HG02970 (cell line): Measurements from ENCODE around the gene CRTC2.
A peak's percentile ranks its signal among the peaks of the same experiment; 100 is the strongest.
"Not testable (repeated sequence)": the region's sequence is repeated elsewhere in the genome, so short reads cannot be mapped to it uniquely, and the experiment has no call there.

Source experiments
- ATAC-seq: cut with Tn5 transposase; IDR thresholded peaks from one replicate; pipeline ENCODE4 v1.9.1; 2021; ENCODE audit warnings: mild to moderate bottlenecking, moderate library complexity, moderate number of reproducible peaks; ENCODE audit not compliant: unreplicated experiment, low FRiP score

The CRTC2 gene

GRCh38 chr1:153933430-153933829, 25.0 kb downstream of the CRTC2 start:
- ATAC-seq = no peak

- ATAC-seq = no peak
Observed at GRCh38 chr1:153932156-153933131, 26.0 kb downstream of the CRTC2 start.

DNA sequence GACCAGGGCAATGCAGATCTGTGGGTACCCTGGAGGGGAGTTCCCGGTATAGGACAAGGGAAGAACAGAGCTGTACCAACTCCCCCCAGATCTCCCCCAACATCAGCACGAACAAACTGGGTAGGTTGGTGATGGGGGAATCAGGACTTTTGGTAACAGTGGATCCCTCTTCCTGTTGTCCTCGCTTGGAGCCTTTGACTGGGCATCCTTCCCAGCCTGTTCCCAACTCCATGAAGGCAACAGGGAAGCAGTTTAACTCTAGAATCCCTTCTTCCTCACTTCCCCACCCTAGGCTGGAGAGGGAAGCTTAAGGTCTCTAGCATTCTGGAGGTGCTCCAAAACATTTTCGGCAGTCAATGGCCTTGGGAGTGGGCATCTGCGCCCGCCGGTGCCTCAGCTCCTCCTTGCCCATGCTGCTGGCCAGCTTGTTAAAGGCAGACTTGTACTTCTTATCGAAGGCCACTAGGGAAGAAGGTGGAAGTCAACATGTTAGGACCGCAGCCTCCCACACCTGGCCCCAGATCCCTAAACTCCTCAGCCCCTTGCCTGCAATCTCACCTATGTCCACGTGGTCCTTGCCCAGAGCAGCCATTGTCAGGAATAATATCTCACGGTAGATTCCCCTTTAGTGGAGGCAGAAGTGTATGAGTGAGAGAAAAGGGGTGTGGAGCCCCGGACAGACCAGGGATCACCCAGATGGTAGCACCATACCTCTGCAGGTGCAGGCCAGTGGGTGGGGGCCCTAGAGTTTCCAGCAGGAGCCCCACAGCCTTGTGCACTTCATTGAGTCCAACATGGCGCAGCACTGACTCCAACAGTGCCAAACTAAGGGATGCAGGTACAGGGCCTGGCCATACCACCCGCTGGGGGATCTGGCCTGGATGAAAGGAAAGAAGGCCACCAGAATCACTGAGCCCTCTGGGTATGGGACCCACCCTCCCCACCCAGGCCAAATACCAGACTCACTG, 28.1 kb downstream of the CRTC2 start:
- ATAC-seq = no peak

DNA sequence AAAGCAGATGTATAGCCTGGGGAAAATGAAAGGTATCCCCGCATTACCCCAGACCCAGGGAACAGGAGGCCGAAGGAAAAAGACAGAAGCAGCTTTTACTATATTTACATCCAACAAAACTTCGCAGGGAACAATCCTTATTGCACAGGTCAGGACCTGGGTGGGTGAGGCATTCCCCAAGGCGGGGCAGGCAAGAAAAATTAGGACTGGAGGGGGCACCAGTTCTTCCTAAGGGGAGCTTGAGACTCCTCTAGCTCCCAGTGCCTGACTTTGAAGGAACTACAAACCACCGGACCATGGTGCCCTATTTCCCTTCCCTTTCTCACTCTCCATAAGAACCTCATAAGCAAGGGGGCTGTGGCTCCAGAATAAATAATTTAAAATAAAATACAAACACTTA, 29.0 kb downstream of the CRTC2 start:
- no peak for ATAC-seq

DNA sequence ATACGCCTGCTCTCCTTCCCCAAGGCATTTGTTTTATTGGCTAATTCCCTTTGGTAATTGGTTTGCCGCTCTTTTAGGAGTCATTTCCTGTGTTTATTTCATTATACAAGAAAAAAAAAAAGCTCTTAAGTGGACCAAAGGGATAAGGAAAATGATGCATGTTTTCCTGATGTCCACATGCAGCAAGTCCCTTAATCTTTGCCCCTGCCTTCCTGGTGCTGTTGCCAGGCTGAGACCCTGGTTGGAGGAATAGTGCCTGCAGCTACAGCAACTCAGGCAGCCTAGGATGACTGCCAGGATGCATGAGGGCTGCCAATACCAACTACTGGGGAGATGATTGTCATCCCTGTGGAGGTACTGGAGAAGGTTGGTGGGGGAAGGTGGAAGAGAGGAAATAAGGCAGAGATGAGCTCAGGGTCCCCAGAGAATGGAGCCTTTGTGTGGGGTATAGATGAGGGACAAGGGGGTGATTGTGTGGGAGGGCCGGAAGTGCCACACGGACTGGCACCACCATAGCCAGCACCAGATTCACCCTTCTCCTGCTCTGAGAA, 29.5 kb downstream of the CRTC2 start:
- no peak for ATAC-seq

DNA sequence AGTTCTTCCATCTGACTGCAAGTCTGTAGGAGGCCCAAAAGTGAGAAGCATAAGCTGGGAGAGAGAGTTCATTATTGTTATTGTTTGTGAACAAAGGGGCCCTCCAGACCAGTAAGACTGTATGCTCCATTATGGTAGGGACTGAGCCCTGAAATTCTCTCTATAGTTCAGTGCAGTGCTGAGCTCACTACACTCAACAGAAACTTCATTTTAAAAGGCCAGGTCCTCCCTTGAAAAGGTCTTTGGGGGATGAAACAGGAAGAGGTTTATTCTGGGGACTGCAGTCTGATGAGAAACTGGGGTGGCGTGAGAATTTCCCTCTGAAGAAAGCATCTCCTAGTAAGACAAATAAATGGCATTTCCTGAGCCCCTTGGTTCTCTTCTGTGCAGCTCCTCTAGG, 30.2 kb downstream of the CRTC2 start:
- no peak for ATAC-seq

DNA sequence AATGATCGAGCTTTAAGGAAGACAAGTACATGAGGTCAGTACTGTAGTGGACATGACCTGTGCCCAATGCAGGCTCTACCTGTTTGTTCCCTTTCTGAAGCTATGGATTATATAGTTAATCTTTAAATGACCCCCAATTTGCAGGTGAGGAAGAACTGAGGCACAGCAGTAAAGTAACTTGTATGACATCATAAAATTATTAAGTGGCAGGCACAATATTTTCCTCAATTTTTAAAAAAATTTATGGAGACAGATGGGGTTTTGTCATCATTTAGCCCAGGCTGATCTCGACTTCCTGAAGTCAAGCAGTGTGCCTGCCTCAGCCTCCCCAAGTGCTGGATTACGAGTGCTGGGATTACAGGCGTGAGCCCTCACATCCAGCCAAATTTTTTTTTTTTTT, 32.0 kb downstream of the CRTC2 start:
- no peak for ATAC-seq

DNA sequence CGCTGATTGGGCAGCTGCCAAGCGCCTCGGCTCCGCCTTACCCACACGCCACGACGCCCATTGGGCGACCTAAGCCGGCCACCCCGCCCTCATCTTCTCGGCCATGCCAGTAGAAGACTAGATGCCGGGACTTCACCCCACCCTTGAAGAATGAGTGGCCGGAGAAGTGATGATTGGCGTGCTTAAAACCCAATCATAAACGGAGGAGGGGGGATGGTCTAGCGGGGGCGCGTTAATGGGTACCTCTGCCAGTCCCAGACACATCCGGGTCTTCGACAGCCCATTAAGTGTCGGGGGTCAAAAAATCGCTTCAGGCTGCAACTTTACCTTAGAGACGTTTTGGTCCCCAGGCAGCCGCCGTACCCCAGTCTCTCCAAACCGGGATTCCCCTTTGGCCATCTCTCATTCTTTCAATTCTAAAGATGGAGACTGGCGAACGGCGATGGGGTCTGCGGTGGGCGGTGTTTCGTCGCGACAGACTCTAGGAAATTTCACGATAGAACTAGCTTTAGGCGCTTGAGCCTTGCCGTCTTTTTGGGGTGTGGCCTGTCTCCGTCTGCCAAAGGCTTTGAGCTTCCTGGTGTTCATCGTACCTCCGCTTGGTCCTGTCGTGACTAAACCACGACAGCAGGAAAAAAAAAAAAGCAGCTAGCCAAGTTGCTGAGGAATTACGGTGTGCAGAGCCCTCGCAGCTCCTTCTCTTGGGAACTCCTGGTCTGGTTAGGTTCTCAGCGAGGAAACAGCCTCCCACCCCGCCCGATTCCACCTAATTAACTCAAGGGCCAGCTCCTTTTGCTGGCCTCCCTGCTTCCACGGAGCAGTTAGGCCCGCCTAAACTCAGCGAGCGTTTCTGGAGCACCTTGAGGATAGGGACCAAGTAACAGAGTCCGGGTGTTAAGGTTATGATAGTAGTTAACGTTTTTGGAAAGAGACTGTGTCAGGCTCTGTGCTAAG, 35.2 kb downstream of the CRTC2 start, which contains the start of gene GATAD2B:
TSS of gene GATAD2B (minus strand) at position 1 of the 954 bp plus-strand sequence. CDS start 94,625 bp downstream, outside the sequence.
- ATAC-seq = peak; percentile 94

DNA sequence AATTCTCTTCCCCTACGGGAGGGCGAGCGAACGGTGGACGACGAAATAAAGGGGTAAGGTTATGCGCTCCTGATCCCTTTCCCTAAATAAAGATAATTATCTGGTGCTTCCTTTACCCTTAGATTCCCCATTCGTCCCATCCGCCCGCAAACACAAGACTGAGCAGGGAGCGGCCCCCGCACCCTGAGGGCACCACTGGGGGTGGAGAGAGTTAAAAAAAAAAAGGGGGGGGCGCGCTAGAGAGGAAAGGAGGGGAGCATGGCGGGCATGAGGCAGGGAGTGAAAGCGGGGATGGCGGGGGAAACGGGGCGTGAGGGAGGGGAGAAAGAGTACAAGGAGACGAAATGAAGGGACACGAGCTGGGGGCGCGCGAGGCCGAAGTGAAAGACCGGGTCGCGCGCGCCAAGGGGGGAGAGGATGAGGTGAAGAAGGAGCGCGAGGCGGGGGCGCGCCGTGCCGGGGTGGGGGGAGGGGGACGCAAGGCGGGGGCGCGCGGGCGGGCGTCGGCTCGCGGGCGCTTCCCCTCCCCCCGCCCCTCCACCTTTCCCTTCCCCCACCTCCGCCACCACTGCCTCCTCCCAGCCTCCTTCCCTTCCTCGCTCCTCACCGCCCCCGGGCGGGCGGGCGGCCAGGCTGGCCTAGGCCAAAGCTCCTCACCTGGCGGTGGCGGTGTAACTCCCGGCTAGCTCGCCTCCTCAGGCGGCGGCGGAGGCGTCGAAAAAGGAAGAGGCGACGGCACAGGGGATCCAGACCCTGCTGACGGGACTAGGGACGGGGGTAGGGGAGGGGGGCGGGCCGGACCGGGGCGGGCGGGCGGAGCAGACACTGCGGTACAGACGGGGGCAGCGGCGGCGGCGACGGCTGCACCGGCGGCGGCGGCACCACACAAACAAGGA, 36.1 kb downstream of the CRTC2 start:
- ATAC-seq = peak; percentile 18

DNA sequence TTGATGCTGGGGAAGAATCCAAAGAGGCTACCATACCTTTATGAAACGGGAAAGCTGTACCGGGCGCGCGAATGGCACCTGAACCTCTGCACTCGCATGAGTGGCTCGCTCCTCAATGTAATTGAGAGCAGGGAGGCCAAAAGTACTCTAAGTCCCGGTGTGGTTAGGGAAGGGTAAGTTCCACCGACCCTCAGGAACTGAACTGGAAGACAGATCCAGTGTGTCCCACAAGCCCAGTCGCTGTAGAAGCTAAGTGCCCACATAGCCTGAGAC, 36.7 kb downstream of the CRTC2 start:
- no peak for ATAC-seq

GRCh38 chr1:153921080-153921802, 37.2 kb downstream of the CRTC2 start:
- ATAC-seq = no peak

DNA sequence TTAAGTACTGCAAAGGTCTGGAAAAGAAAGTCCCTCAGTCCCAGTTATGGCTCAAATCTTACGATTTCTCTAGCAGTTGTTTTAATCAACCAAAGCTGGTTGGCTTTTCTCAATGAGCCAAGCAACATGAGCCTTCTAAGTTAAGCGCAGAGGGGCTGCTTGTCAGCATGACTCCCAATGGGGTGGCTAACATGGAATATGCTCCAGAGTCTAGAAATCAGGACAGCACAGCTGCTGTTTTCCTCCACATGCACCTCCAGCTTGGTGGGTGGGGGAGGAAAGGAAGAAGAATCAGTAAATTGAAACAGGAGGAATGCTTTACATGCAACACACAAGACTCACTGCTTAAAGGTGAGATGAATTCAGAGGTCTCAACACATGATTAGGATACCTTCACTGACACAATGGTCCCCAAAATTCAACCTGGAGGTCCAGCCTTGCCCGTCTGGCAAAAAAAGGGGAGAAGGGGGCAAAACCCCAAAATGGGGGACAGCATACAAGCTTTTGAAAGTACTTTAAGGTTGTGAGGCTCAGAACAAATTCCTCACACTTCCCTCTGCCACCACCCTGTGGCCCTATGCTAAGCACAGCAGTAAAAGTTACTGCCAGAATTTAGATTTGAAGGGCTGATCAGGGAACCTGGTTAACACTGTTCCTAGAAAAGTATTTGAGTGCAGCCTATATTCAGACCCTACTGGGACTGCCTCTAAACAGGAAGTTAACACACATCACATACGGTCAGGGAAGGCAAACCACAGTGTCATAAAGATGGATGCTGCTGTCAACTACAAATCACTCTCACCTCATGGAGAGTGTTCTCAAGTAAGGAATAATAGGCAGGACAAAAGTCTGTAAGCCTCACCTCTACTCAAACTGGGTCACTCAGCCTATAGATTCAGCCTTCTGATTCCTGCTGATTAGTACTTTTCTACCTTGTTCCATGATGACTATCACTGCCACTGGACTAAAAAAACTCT, 38.2 kb downstream of the CRTC2 start:
- ATAC-seq = no peak

DNA sequence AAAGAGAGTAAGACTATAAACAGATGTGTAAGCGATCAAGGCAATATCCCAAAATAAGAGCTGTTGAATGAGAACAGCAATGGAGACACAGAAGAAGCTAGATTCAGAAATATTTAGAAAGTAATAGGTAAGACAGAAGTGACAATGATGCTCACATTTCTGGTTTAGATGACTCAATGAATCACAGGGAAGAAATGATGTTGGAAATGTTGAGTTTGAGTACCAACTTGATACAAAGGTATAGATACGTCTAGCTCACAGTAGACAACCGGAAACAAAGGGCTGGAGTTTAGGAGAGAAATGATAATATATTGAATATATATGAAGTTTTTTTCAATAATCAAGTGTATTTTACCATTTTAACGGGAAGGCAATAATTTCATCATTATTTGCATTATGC, 42.1 kb downstream of the CRTC2 start:
- no peak for ATAC-seq

- ATAC-seq = no peak
Observed at GRCh38 chr1:153912349-153912748, 46.1 kb downstream of the CRTC2 start.

DNA sequence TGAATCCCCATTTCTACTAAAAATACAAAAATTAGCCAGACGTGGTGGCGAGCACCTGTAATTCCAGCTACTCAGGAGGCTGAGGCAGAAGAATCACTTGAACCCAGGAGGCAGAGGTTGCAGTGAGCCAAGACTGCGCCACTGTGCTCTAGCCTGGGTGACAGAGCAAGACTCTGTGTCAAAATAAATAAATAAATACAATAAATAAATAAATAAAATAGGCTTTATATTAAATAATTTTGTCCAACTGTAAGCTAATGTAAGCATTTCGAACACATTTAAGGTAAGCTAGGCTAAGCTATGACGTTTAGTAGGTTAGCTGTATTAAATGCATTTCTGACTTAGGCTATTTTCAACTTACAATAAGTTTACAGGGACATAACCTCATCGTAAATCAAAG, 47.9 kb downstream of the CRTC2 start:
- not testable (repeated sequence) for ATAC-seq

- ATAC-seq = no peak
Observed at GRCh38 chr1:153908071-153908470, 50.3 kb downstream of the CRTC2 start.

DNA sequence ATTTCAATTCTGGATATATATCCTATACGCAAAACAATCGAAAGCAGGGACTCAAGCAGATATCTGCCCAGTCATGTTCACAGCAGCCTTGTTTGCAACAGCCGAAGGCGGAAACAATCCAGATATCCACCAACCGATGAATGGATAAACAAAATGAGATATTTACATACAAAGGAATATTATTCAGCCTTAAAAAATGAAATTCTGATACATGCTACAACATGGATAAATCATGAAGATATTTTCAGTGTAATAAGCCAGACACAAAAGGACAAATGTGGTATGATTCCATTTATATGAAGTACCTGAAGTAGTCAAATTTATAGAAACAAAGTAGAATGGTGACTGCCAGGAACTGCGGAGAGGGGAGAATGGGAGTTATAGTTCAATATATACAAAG, 51.3 kb downstream of the CRTC2 start:
- no peak for ATAC-seq
